Stimulated activated CD4-positive, alpha-beta T cell treated with anti-CD3 and anti-CD28 coated beads, Interleukin-4, amount 100 ng/mL, for 24 hours (primary cell): Measurements from ENCODE around the gene RAD51D.

ENCODE experiments used
- DNase-seq: peaks from one replicate; pipeline ENCODE4 v3.0.0-alpha.2; 2020

Gene RAD51D

GRCh38 chr17:35088881-35089585 is 30.6 kb downstream of the RAD51D start:
- peak; percentile 87 for DNase-seq

DNA sequence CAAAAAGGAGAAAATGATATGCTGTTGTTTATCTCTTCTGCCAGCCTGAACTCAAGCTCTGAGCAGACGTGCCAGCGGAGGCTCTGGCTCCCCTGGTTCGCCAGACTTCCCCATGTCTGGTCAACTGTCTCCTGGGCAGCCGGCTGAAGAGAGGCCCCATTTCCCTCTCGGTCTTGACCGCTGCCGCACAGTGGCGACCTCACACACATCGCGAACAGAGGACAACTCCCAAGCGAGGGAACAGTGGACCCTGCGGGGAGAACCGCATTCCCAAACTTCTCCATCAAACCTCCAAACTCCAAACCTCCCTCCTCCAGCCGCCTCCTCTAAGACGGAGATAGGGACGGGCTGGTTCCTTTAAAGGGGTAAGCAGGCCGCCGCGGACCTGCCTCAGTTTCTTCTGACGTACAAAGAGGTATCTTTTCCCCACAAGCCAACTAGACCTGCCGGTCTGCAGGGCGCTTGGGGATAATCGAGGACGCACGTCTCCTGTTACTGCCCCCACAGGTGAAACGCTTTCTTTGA is 31.2 kb downstream of the RAD51D start:
- DNase-seq = peak; percentile 16

DNA sequence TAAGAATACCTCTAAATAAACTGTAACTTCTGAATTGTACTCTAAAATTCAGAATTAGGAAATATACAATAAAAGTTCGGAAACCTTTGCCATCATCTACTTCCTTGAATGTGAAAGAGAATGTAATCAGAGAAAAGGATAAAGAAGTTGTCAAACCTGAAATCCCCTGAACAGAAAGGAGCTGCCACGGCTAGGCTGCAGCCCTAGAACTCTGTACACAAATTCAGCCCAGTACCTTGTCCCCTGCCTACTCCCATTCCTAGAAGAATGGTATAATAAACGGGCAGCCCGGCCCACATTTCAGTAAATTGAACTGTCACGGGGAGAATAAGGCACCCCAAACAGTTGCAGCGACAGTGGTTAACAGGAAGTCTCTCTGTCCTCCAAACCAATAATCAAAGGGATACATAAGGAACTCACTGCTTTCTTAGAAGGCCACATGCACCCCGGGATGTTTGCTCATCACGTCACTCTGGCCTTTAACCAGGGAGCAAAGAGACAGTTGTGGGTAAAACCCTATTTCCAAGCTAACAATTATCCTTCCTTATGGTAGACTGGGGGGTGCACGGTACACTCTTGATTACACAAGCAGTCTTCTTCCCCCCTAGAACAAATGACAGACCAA is 31.8 kb downstream of the RAD51D start:
- peak; percentile 19 for DNase-seq

GRCh38 chr17:35086931-35087573 is 32.6 kb downstream of the RAD51D start:
- DNase-seq = no peak

- DNase-seq = no peak
Measured at GRCh38 chr17:35086164-35086563, 33.5 kb downstream of the RAD51D start.

GRCh38 chr17:35084987-35085386 is 34.7 kb downstream of the RAD51D start:
- DNase-seq = peak; percentile 31

DNA sequence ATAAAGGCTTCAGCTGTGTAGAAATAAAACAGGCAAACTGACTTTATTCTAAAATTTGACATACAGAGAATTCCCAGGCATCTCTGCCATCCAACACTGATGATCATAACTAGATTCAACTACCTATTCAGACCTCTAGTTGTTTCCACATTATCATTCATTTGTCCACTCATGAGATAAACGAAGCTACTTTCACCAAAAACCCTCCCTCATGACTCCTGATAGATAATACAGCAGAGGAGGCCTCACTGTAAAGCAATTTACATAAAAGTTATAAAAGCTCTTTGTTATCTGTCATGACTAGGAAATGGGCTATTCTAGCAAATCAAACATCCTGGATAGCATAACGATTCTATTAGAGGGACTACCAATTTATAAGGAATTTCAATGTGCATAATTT is 36.6 kb downstream of the RAD51D start:
- DNase-seq = no peak

DNA sequence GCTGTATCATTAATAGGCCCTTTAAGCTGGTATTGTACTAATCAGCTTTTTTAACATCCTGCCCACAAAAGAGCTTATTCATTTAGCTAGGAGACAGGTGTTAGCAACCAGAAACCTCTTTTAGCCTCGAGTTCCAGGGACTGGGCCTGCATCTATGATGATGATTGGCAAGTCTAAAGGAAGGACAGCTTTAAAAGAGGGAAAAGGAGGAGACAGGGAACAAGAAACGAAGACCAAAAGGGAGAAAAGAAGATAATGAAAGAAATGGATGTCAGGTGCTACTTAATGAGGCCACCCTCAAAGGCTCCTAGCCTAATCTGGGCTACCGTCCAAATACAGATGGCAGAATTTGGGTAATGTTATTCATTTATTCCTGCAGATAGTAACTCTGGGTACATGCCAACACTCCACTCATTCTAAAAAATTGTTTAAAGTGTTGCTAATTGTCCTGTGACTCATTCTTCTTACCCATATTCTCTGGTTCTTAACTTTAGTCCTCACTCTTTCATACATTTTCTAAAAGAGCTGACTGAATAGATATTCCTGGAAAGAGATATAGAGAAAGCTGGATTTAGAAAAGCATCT is 37.5 kb downstream of the RAD51D start:
- DNase-seq = no peak

GRCh38 chr17:35081638-35082037 is 38.0 kb downstream of the RAD51D start:
- DNase-seq = no peak

DNA sequence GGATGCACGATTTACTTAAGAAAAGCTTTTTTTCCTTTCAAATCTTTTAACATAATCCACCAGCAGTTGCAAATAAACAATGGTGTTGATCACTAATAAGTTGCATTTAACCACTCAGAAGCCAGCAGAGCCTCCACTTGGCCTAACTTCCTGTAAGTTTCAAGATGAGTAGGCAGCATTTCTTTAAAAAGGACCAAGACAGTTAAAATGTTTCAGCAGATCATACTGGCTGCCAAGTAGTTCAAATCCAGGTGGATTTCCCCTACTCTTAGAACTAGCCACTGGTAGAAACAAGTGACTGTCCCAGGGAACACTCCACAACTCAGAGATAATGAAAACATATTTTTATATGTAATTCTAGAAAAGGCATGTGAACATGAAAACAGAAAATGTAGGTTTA is 39.1 kb downstream of the RAD51D start:
- no peak for DNase-seq

DNA sequence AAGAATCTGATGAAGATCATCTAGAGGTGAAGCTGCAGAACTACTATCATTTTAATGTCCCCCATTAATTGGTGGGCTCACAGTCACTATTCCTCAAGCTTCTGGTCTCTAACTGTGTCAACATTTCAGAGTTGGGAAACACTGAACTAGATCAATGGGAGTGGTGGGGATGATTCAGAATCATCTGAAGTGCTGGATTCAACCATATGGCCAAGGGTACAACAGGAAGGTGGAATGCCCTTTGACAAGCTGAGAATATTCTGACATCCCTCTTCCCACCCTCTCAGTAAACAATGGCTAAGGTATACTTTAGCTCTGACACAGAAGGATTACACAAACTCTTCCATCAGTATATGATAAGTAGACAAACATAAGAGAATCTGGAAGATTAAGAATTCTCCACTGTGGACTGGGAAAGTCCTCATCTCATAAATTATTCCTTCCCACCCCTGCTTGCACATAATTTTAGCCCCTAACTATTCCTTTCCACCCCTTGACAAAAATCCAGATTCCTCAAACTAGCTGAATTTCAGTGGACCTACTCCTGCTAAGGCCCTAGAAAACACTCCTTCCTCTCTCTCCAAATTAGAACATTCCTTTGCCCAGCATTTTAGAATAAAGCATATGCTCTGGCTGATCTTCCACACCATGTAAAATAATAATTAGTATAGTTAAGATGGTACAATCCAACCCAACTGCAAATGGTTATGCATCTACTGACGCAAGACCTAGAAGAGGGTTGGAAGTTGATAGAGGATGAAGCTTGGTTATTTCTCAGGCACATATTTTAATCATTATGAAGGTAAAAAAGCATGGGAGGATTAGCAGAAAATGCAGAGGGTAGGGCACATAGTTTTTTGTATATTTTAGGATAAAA is 39.9 kb downstream of the RAD51D start:
- no peak for DNase-seq

DNA sequence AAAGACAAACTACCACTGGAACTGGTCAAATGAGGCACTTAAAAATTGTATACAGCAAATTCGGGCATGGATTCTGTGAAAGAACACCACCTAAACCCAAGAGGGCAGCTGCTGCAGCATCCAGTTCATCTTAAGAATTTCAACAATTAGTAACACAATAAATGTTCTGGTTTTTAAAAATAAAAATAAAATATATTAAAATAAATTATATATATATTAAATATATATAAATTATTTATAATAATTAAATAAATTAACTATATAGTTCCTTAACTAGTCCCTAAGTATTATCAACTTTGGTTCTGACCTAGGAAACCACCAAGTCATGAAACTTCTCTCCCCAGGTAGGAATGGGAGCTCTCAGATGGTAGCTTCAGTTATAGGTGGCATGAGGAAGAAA is 42.8 kb downstream of the RAD51D start:
- no peak for DNase-seq

DNA sequence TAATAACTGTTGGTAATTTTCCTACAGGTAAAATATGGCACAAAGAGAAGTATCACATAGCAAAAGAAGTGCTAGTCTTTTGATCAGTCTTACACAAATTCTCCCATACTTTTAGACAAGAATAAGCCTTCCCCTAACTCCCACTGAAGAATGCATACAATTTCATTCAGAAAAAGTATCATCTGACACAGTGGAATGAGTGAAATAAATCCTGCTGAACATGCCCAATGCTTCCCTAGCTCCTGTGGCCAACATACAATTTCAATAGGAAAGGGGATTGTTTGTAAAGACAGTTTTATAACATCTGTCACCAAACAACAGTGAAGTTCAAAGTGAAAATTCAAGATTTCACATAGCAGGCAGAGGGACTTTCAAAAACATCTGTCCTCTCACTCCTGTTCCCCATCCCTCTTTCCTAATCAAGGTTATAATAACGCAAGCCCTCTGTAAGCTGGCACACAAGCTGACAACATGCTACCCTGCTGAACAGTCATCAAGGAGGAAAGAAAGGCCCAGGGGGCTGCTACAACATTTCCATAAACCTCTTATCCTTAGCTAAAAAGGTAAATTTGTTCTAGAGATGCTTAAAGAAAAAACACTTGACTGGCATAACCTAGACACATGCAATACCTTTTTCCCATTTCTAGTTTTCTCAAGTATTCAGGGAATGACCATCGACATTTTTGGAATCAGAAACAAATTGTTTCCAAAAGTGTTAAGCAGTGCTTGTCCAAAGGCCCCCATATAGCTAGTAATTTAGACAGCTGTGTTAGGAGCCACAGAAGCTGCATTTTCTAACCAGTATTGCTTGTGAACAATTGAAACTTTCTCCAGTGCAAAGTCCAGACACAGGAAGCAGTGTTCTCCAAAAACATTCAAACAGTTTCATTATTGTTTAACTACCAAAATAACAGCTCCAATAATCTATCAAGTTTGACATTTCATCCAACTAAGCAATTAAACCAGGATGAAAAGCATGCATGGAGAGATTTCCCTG is 44.7 kb downstream of the RAD51D start:
- DNase-seq = no peak

DNA sequence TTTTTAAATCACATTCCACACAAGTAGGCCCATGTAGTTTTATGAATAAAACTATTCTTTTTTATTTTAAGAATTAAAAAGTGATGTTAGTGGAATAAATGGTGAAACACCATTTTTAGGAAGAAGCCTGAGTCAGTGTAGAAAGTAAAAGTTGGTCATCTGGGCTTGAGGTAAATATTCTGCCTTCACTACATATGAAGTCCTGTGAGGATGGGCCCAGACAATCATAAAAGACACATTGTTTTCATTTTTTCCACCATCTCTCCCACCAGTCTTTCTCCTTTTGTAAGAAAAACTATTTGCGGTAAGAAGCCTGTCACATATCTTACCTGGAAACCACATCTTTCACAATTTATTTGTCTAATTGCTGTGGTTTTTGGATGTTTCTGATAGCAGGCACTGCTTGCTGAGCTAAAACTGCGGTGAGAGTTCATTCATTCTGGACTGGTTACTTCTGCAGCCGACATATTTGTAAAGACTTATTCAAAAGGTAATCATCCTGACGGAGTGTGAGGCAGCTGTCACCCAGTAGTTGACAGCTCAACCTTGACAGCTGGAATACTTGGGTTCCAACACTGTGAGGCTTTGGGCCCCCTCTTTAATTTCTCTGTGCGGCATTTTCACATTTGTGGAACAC is 45.6 kb downstream of the RAD51D start:
- peak; percentile 31 for DNase-seq

GRCh38 chr17:35073183-35073790 is 46.4 kb downstream of the RAD51D start:
- peak; percentile 38 for DNase-seq

GRCh38 chr17:35069311-35069710 is 50.3 kb downstream of the RAD51D start:
- DNase-seq = no peak

DNA sequence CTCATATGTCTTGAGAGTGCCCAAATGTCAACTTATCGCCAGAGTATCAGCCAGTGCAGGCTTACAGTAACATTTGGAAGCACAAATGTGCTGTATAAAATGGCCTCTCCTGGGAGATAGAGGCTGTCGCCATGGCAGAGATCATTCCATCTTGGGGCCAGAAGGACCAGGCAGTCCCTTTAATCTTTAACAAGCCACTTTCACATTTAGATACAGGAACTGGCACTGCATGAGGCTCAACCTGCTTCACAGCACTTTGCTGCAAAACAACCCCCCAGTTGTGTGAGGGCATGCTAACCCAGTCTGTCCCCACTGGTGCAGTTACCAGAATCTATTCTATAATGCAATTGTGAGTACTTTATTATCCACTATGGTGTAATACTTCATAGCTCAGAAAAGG is 51.4 kb downstream of the RAD51D start:
- no peak for DNase-seq

DNA sequence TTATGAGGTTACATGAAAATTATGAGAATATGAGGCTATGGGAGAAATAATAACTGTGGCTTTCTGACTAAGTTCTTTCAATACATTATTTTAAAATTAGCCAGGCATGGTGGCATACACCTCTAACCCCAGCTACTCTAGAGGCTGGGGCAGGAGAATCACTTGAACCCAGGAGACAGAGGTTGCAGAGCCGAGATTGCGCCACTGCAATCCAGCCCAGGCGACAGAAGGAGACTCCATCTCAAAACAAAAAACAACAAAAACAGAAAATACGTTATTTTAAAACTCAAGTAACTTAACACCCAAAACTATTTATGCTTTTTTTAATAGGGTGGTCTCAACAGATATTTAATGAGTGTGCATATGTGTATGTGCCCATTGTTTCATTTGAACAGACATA is 53.8 kb downstream of the RAD51D start:
- no peak for DNase-seq

- no peak for DNase-seq
Measured at GRCh38 chr17:35064516-35065215, 55.0 kb downstream of the RAD51D start.
